Epithelial cell of esophagus (primary cell): ENCODE measurements around the gene RMDN3.

Experiments
- DNase-seq: peaks from one replicate; pipeline ENCODE4 v3.0.0; 2010; ENCODE audit warnings: low read depth
- H3K4me3 ChIP-seq: 2 replicates; pipeline ENCODE4 v1.5.1; 2011; ENCODE audit warnings: mild to moderate bottlenecking, low read length, control low read depth
- CTCF ChIP-seq: IDR thresholded peaks from 2 replicates; pipeline ENCODE4 v1.5.1; 2011; ENCODE audit warnings: low read depth, mild to moderate bottlenecking, low read length, control low read depth, inconsistent platforms; ENCODE audit not compliant: insufficient read depth; ENCODE audit errors: missing control alignments

Gene RMDN3

DNA sequence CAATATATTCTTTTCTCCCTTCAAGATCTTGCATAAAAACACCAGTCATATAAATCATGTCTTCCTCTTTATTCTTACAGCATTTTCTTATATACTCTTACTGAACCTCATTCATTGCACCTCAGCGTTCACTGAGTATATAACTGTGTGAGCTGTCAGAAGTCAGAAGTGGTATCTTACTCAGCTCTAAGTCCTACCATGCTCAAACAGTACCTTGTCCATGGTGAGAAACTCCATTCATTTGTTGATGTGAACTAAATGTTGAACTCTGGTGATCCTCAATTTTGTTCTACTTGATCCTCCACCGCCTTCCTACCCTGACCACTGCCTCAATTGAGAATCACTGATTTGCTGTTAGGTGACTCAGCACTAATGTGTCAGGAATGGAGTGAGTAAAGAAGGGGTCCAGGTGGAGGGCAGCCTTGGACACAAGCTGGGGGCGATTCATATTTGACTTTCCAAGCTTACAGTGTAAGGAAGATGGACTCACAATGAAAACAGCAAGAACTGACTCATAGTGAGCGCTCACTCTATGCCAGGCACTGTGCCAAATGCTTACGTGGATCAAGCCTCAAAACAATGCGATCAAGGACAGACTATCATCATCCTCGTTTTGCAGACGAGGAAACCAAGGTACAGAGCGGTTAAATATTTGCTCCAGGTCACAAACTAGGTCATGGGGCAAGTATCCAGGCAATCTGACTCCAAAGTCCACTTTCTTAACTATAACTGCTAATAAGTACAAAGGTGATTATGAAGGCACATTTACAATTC lies 38.3 kb upstream of the RMDN3 start:
- no peak overlapping the region for H3K4me3 ChIP-seq
- DNase-seq: peak; percentile 97
- no peak for TF ChIP-seq CTCF

DNA sequence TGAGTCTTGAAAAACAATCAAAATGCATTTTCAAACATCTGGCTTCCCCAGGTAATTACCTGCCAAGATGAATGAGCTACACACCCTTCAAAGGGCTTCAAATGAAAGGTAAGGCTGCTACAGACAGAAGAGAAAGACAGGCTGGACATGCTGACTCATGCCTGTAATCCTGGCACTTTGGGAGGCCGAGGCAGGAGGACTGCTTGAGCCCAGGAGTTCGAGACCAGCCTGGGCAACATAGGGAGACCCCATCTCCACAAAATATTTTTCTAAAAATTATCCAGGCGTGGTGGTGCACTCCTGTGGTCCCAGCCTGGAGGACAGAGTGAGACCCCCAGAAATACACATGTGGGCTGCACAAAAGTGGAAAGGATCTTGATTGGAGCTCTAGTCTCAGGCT lies 37.3 kb upstream of the RMDN3 start:
- DNase-seq: no peak
- no peak overlapping the region for H3K4me3 ChIP-seq
- TF ChIP-seq CTCF: no peak

- DNase-seq: peak; percentile 57
- TF ChIP-seq CTCF: no peak
Measured at GRCh38 chr15:40790718-40791117, 35.7 kb upstream of the RMDN3 start.

DNA sequence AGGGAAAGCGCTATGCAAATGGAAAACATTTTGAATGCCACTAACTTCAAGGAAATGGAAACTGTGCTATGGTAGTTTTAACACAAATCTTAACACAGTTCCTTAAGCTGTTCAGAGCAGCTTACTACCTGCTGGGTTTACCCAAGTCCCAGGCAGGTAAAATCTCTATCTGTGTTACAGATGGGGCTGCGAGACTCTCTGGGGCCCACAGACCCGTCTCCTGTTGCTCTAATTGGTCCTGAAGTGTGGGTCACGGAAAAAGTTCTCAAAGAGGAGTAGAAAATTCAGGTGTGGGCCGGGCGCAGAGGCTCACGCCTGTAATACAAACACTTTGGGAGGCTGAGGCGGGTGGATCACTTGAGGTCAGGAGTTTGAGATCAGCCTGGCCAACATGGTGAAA lies 34.9 kb upstream of the RMDN3 start:
- no peak overlapping the region for H3K4me3 ChIP-seq
- DNase-seq: no peak
- TF ChIP-seq CTCF: no peak

More at GRCh38 chr15:40790718-40791117, 35.7 kb upstream of the RMDN3 start:
- H3K4me3 ChIP-seq: no peak overlapping the region

DNA sequence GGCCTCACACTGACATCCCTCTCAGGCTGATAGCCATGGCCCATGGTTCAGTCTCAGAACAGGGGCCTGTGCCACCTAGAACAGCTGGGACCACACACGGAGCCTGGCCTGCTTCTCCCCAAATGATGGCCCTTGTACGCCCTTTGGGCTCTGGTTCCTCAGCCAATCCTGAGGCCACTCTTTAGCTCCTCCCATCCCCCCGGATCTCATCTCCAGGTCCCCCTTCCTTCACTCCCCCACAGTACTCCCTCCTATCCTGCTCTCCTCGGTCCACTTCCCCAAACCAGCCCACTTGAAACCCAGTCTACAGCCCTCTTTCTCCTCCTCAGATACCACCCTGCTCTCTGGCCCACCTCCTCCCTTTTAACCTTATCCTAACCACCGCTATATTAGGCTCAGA lies 34.1 kb upstream of the RMDN3 start:
- TF ChIP-seq CTCF: no peak
- H3K4me3 ChIP-seq: no peak overlapping the region
- no peak for DNase-seq

GRCh38 chr15:40787991-40788390 lies 32.9 kb upstream of the RMDN3 start:
- no peak overlapping the region for H3K4me3 ChIP-seq
- no peak for DNase-seq
- no peak for TF ChIP-seq CTCF

DNA sequence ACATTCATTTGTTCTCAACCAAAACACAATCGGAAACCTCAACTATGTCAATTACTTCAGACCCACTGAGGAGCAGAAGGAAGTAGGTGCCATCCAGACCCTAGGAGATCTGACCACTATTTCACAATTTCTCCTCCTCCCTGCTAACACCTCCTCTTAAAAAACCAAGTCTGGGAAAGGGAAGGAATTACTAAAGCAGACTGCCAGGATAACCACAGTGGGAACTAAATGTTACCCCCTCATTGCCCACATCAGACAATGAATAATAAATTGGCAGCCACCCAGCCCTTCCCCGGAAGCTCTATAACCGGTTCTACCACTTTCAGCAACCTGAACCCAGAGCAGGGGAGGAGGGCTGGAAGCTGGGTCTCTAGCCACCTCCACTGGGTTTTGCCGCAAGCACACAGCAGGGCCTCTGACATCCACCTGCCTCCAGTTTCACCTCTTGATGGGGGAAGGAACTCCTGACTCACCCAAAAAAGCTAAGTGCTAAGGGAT lies 32.3 kb upstream of the RMDN3 start:
- DNase-seq: peak; percentile 94
- TF ChIP-seq CTCF: no peak

More for the DNA sequence above, 32.3 kb upstream of the RMDN3 start:
- H3K4me3 ChIP-seq: no peak overlapping the region
